ENCODE data around the gene VMP1.

DNA sequence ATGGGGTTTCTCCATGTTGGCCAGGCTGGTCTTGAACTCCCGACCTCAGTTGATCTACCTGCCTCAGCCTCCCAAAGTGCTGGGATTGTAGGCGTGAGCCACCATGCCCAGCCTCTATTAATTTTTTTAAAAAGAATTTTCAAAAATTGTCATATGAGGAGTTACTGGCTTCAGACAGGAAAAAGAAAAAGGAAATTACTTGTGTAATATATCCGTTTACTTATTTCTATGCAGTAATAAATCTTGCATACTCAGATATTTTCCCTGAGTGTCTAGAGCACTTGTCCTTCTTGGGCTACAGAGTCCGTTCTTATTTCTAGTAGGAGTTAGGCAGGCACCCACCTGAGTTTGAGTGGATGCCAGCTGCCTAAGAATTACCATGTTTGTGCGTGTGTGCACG is 85.8 kb downstream of the VMP1 start:
- TF ChIP-seq, protein P1, sequence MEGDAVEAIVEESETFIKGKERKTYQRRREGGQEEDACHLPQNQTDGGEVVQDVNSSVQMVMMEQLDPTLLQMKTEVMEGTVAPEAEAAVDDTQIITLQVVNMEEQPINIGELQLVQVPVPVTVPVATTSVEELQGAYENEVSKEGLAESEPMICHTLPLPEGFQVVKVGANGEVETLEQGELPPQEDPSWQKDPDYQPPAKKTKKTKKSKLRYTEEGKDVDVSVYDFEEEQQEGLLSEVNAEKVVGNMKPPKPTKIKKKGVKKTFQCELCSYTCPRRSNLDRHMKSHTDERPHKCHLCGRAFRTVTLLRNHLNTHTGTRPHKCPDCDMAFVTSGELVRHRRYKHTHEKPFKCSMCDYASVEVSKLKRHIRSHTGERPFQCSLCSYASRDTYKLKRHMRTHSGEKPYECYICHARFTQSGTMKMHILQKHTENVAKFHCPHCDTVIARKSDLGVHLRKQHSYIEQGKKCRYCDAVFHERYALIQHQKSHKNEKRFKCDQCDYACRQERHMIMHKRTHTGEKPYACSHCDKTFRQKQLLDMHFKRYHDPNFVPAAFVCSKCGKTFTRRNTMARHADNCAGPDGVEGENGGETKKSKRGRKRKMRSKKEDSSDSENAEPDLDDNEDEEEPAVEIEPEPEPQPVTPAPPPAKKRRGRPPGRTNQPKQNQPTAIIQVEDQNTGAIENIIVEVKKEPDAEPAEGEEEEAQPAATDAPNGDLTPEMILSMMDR (IDR thresholded peaks at IDR 0.05) = no peak
- TF ChIP-seq POLR2A (IDR thresholded peaks at IDR 0.05) = no peak
